Endothelial cell of umbilical vein (primary cell): ENCODE measurements around the gene LRRC8A. TPM values are rescaled to one million over a fixed set of nuclear protein-coding genes. Genes with fewer than 3 reads are reported as not detected.

Source experiments
- polyA plus RNA-seq, 4 experiments: library from polyadenylated mRNA; depleted of rRNA in 3 of 4; stranded (reverse) in 3 of 4; unstranded in 1 of 4; fragments of >200 nt; gene quantifications; 2 replicates each; pipeline versions ENCODE4 v1.2.1 to v1.2.3, GENCODE V29; 2011 to 2012; ENCODE audit warnings: missing spikeins in 1 of 4
- total RNA-seq: library from RNA; stranded (reverse); gene quantifications from 2 replicates; pipeline ENCODE4 v1.2.3, GENCODE V29; 2021

LRRC8A gene
- total and polyA plus RNA-seq, 2 donors (not counting 3 experiments of a cell fraction or from before 2014, with no cell fraction given): 99.6 to 129 TPM

Other genes with a start within 250 kb of the LRRC8A start
- gene DYNC2I2, start 225.3 kb upstream of the LRRC8A start, total RNA-seq: 68.5 and 73.6 TPM in 2 replicates
- 82.6 and 88.5 TPM in 2 replicates for gene DYNC2I2, start 225.3 kb upstream of the LRRC8A start, polyA plus RNA-seq
- 448 and 483 TPM in 2 replicates for gene SET, start 192.9 kb upstream of the LRRC8A start, total RNA-seq
- 61.1 and 96.9 TPM in 2 replicates for gene SET, start 192.9 kb upstream of the LRRC8A start, polyA plus RNA-seq
- 39.3 and 40.4 TPM in 2 replicates for gene PKN3, start 179.6 kb upstream of the LRRC8A start, total RNA-seq
- 27.0 and 29.5 TPM in 2 replicates for gene PKN3, start 179.6 kb upstream of the LRRC8A start, polyA plus RNA-seq
- 28.8 and 31.1 TPM in 2 replicates for gene ZDHHC12, start 158.0 kb upstream of the LRRC8A start, total RNA-seq
- gene ZDHHC12, start 158.0 kb upstream of the LRRC8A start, polyA plus RNA-seq: 62.0 and 86.1 TPM in 2 replicates
- gene ZER1, start 110.2 kb upstream of the LRRC8A start, total RNA-seq: 23.0 and 24.9 TPM in 2 replicates
- 29.9 and 45.5 TPM in 2 replicates for gene ZER1, start 110.2 kb upstream of the LRRC8A start, polyA plus RNA-seq
- 34.9 and 35.1 TPM in 2 replicates for gene TBC1D13, start 94.9 kb upstream of the LRRC8A start, total RNA-seq
- 41.9 and 43.9 TPM in 2 replicates for gene TBC1D13, start 94.9 kb upstream of the LRRC8A start, polyA plus RNA-seq
- gene ENDOG, start 63.6 kb upstream of the LRRC8A start, total RNA-seq: 17.9 and 18.0 TPM in 2 replicates
- gene ENDOG, start 63.6 kb upstream of the LRRC8A start, polyA plus RNA-seq: 21.1 and 26.4 TPM in 2 replicates
- gene SPOUT1, start 52.3 kb upstream of the LRRC8A start, total RNA-seq: 51.6 and 59.3 TPM in 2 replicates
- gene SPOUT1, start 52.3 kb upstream of the LRRC8A start, polyA plus RNA-seq: 50.4 and 51.4 TPM in 2 replicates
- gene KYAT1, start 183 bp upstream of the LRRC8A start, total RNA-seq: 7.2 and 8.0 TPM in 2 replicates
- gene KYAT1, start 183 bp upstream of the LRRC8A start, polyA plus RNA-seq: 9.6 and 10.3 TPM in 2 replicates
- 0.30 and 1.8 TPM in 2 replicates for gene PHYHD1, start 38.8 kb downstream of the LRRC8A start, total RNA-seq
- gene PHYHD1, start 38.8 kb downstream of the LRRC8A start, polyA plus RNA-seq: 1.1 and 1.8 TPM in 2 replicates
- gene DOLK, start 65.5 kb downstream of the LRRC8A start, total RNA-seq: 18.8 and 22.3 TPM in 2 replicates
- gene DOLK, start 65.5 kb downstream of the LRRC8A start, polyA plus RNA-seq: 59.8 and 71.6 TPM in 2 replicates
- gene NUP188, start 65.6 kb downstream of the LRRC8A start, total RNA-seq: 62.1 and 66.2 TPM in 2 replicates
- gene NUP188, start 65.6 kb downstream of the LRRC8A start, polyA plus RNA-seq: 62.7 TPM in 2 replicates
- 55.8 and 58.8 TPM in 2 replicates for gene SH3GLB2, start 146.2 kb downstream of the LRRC8A start, total RNA-seq
- 77.5 and 91.9 TPM in 2 replicates for gene SH3GLB2, start 146.2 kb downstream of the LRRC8A start, polyA plus RNA-seq
- gene MIGA2, start 154.5 kb downstream of the LRRC8A start, total RNA-seq: 28.0 and 29.5 TPM in 2 replicates
- 27.7 and 28.0 TPM in 2 replicates for gene MIGA2, start 154.5 kb downstream of the LRRC8A start, polyA plus RNA-seq
- 17.7 and 26.6 TPM in 2 replicates for gene DOLPP1, start 199.0 kb downstream of the LRRC8A start, total RNA-seq
- gene DOLPP1, start 199.0 kb downstream of the LRRC8A start, polyA plus RNA-seq: 28.3 and 32.4 TPM in 2 replicates
- 34.2 and 36.8 TPM in 2 replicates for gene CRAT, start 228.7 kb downstream of the LRRC8A start, total RNA-seq
- 55.3 and 65.2 TPM in 2 replicates for gene CRAT, start 228.7 kb downstream of the LRRC8A start, polyA plus RNA-seq
- 121 and 123 TPM in 2 replicates for gene PTPA, start 229.3 kb downstream of the LRRC8A start, total RNA-seq
- gene PTPA, start 229.3 kb downstream of the LRRC8A start, polyA plus RNA-seq: 97.7 and 108 TPM in 2 replicates